ENCODE data around the gene TNS3.

The TNS3 gene

DNA sequence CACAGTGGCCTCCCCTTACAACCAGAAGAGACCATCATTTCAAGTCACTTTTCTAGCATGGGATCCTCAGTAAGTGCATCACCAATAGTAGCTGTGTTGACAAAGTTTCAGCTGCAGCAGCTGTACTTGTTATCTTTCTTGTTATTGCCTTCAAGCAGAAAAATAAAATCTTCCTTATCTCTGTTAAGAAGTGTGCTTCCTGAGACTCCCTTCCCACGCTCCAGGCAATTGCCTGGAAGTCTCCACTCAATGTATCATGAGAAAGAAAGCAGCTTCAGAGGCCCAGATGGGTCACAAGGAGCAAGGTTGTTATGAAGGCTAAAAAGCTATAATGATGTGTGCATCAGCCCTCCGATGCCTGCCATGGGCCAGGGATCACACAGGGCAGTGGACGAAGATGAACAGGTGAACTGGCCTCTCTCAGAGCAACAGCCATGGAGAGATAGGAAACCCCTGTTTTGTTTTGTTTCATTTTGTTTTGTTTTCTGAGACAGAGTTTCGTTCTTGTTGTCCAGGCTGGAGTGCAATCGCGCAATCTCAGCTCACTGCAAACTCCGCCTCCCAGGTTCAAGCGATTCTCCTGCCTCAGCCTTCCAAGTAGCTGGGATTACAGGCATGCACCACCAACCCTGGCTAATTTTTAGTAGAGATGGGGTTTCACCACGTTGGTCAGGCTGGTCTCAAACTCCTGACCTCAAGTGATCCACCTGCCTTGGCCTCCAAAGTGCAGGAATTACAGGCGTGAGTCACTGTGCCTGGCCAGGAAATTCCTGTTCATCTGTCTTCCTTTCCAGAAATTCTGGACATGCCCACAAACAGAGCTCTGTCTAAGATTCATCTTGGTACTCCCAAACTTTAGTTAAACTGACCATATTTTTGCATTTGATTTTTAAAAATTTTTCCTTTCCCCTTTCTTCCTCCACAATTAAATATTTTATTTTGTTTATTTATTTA, 340.5 kb downstream of the TNS3 start:
- no peak for DNase-seq

DNA sequence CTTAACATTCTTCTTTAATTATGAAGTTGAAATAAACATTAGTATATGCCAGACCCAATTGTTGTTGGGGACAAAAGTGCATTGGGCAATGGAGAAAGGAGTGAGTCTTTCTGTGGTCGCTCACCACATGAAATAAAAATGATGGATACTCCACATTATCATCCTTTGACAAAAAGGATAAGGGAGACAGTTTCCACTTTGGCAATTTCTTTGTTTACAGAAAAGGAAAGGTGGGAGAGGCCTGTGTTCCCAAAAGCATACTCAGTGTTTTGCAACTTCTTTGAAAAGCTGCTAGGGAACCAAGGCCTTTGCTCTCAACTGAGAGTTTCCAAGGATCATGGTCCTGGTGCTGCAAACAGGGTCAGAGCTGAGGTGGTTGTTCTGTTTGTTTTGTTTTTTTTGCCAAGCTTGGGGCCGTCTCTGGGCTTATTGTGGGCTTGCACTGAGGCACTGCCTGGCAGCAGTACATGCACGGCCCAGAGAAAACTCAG, 341.9 kb downstream of the TNS3 start:
- no peak for DNase-seq

GRCh38 chr7:47239034-47239433, 342.9 kb downstream of the TNS3 start:
- DNase-seq = no peak

GRCh38 chr7:47236480-47237129, 345.3 kb downstream of the TNS3 start:
- DNase-seq = no peak

DNA sequence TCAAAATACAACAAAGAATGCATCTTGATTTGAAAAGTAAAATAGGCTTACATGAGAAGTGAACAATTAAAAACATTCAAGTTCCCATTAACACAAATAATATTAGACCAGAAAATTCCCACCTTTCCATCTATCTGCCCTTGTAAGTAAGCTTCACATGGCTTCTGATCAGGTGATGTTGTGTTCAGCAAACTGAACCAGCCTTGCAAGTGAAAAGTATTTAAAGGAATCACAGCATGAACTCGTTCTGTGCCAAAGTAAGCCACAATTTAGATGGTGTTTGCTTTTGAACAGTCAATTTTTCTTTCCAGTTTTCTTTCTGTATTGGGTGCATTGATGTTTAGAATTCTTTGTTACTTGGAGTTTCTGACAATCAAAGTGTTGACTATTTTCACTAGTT, 347.9 kb downstream of the TNS3 start:
- no peak for DNase-seq

GRCh38 chr7:47232751-47233412, 349.0 kb downstream of the TNS3 start:
- peak; percentile 41 for DNase-seq

DNA sequence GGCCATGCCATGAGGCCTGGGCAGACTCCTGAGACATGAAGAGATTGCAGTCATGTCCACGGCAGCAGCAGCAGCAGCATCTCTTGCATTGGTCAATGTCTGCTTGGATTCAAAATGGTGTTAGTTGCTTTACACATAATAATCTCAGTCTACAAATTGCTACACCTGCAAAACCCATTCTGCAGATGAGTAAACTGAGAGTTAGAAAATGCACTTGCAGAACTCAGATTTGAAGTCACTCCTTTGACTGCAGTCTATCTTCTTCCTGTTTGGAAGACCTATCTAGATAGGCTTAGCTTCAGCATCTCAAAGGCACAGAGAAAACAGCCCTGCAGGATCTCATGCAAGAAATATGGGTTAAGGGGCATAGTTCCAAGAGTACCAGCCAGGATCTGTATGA, 350.3 kb downstream of the TNS3 start:
- DNase-seq = no peak

DNA sequence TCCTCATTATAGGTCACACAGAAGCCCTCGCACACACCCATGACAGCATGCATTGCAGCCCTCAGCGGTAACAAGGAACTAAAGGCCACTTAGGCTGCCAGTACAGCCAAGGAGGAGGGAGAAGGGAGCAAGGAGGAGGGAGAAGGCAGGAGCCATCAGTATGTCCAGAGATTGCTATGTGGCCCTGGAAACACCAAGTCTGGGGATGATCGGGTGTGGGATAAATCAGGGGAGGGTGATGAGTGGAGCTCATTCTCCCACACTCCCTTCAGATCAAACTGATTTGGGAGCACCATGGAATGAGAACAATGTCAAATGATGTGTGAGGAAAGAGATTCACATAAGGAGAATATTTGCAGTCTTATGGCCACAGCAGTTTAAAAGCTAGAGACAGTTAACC, 350.9 kb downstream of the TNS3 start:
- peak; percentile 52 for DNase-seq

DNA sequence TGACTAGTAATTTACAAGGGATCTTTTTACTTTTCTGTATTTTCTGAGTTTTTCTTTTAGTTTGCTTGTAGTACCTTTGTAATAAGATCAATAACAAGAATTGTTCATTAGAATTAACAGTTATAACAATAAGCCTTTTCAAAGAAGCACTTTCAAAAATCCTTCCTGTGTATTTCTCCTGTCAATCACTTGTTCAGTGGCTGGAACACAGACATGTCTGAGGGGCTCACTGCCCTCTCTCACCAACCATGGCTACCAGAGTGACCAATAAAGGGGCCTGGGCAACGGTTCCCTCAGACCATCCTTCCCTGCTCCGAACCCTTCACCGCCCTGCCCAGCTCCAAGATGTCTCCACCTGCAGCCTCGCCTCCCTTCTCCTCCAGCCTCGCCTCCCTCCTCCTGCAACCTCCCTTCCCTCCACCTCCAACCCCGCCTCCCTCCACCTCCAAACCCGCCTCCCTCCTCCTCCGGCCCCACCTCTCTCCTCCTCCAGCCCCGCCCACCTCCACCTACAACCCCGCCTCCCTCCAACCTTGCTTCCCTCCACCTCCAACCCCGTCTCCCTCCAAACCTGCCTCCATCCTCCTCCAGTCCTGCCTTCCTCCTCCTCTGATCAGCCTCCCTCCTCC, 353.4 kb downstream of the TNS3 start:
- DNase-seq = no peak

GRCh38 chr7:47227762-47228177, 354.1 kb downstream of the TNS3 start:
- peak; percentile 81 for DNase-seq

GRCh38 chr7:47226696-47227095, 355.2 kb downstream of the TNS3 start:
- DNase-seq = no peak

DNA sequence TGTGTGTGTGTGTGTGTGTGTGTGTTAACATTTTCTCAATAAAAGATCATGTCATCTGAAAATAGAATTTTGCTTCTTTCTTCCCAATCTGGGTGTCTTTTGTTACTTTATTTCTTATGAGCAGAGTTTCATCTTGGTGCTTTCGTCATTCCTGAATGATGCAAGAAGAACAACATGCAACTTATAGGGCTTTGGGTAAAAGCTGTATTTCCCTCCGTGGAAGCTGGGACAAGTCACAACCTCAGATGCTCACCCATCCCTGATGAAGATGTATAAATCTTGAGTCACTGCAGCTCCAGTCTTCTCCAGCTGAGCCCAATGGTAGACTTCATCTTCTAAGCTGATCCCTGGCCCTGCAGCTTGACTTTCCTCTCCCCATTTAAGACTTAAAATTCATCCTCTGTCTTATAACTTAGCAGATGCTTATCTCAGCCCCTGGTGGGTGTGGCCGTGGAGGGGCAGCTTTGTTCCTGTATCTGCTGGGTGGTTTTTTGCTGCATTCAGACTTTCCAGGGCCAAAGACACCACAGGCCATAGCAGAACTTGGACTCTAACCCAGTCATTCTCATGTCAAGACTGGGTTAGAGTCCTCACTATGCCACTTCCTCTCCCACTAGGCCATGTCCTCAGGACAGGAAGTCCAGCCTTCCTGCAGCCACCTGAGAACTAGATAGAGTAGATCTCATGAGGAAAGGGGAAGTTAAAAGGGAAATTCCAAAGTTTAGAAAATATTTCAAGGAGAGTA, 356.4 kb downstream of the TNS3 start:
- peak; percentile 52 for DNase-seq
